ENCODE data around the gene CUL4B. TPM values are rescaled to one million over a fixed set of nuclear protein-coding genes. Genes with fewer than 3 reads are reported as not detected.

The CUL4B gene
- total and polyA plus RNA-seq, 11 donors, result 7.5 to 28.5 (median 19.1) TPM

- Histone ChIP-seq H3K9me3 (peaks cover 0 to 5% (median 0%) of the 10 kb centered on the region in 12 donors), H3K27me3 (no peaks in the 10 kb centered on the region), H3K36me3 (peaks cover 0 to 33% (median 15%) of the 10 kb centered on the region in 9 donors), H3K27ac (no peak overlapping the region), H3K4me1 (no peaks in the 10 kb centered on the region), H3K4me3 (no peak overlapping the region)
- TF ChIP-seq, protein P1, sequence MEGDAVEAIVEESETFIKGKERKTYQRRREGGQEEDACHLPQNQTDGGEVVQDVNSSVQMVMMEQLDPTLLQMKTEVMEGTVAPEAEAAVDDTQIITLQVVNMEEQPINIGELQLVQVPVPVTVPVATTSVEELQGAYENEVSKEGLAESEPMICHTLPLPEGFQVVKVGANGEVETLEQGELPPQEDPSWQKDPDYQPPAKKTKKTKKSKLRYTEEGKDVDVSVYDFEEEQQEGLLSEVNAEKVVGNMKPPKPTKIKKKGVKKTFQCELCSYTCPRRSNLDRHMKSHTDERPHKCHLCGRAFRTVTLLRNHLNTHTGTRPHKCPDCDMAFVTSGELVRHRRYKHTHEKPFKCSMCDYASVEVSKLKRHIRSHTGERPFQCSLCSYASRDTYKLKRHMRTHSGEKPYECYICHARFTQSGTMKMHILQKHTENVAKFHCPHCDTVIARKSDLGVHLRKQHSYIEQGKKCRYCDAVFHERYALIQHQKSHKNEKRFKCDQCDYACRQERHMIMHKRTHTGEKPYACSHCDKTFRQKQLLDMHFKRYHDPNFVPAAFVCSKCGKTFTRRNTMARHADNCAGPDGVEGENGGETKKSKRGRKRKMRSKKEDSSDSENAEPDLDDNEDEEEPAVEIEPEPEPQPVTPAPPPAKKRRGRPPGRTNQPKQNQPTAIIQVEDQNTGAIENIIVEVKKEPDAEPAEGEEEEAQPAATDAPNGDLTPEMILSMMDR (IDR thresholded peaks at IDR 0.05), result no peak
- TF ChIP-seq POLR2A (IDR thresholded peaks at IDR 0.05), result no peak
- WGBS, 4 donors, result 75 to 94% (median 86%) methylated on average over 5 of the region's 5 CpGs
- intact Hi-C loops (cut with DNase I), result no loop called here
- DNase-seq (no peak), ATAC-seq (no peak)
These were observed 37.9 kb downstream of the CUL4B start for GRCh38 chrX:120522820-120523219.

- intact Hi-C loops (cut with DNase I), result no loop called here
- DNase-seq (no peak), ATAC-seq (no peak)
- TF ChIP-seq, protein P1 (IDR thresholded peaks at IDR 0.05), result no peak
- no peak for TF ChIP-seq POLR2A (IDR thresholded peaks at IDR 0.05)
- WGBS, 4 donors, result 78 to 88% (median 80%) methylated on average over 3 of the region's 3 CpGs
- Histone ChIP-seq H3K36me3 (no peaks in the 10 kb centered on the region), H3K4me1 (no peaks in the 10 kb centered on the region), H3K27ac (no peak overlapping the region), H3K9me3 (peaks cover 0 to 3% (median 0%) of the 10 kb centered on the region in 12 donors), H3K27me3 (no peaks in the 10 kb centered on the region), H3K4me3 (no peak overlapping the region)
These were observed 42.8 kb downstream of the CUL4B start for GRCh38 chrX:120517936-120518335.

GRCh38 chrX:120514236-120514635, 46.5 kb downstream of the CUL4B start:
- ATAC-seq (no peak), DNase-seq (no peak)
- intact Hi-C loops (cut with DNase I), result no loop called here

DNA sequence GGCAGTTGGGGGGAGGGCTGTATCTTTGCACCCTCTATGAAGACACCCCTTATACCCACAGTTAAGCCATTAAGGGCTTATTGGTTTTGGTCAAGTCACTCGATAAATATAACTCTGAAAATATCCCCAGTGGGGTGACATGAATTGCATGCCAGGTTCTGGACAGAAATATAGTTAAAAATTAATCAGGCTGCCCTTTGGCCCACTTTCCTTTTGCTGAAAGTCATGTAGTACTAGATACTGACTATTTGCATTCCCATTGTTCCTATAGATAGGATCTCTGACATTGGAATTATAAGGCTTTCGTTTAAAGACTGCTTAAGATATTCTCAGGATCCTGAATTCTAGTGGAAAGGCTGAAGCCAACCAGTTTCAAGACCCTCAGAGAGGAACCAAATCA, 48.1 kb downstream of the CUL4B start:
- Histone ChIP-seq H3K4me3 (no peak overlapping the region), H3K4me1 (no peaks in the 10 kb centered on the region), H3K9me3 (no peaks in the 10 kb centered on the region), H3K27me3 (no peaks in the 10 kb centered on the region), H3K27ac (no peak overlapping the region), H3K36me3 (no peaks in the 10 kb centered on the region)
- intact Hi-C loops (cut with DNase I), result no loop called here
- ATAC-seq (no peak), DNase-seq (no peak)
- 61 to 91% (median 84%) methylated on average over 2 of the region's 2 CpGs for WGBS, 4 donors
- TF ChIP-seq POLR2A (IDR thresholded peaks at IDR 0.05), result no peak
- TF ChIP-seq, protein P1 (IDR thresholded peaks at IDR 0.05), result no peak

More at GRCh38 chrX:120514236-120514635, 46.5 kb downstream of the CUL4B start:
- WGBS, 4 donors, result 39 to 65% (median 59%) methylated on average over 1 of the region's 1 CpG
- Histone ChIP-seq H3K36me3 (no peaks in the 10 kb centered on the region), H3K9me3 (no peaks in the 10 kb centered on the region), H3K27me3 (no peaks in the 10 kb centered on the region), H3K4me1 (no peaks in the 10 kb centered on the region), H3K27ac (no peak overlapping the region), H3K4me3 (no peak overlapping the region)
- TF ChIP-seq POLR2A (IDR thresholded peaks at IDR 0.05), result no peak
- TF ChIP-seq, protein P1 (IDR thresholded peaks at IDR 0.05), result peak in 3 of 12 donors; percentile 11 to 13 (median 11)
